DMS153 treated with DMSO at 0.1 percent for 48 hours (cell line): Measurements from ENCODE around the gene HOXA3.

Experiments used
- DNase-seq: peaks from one replicate; lab custom pipeline; 2025; ENCODE audit not compliant: unreplicated experiment; lab: John Stamatoyannopoulos, UW

HOXA3 gene

GRCh38 chr7:27145914-27146412 lies 6.4 kb downstream of the HOXA3 start:
- no peak for DNase-seq

- DNase-seq: no peak
These were observed 7.0 kb downstream of the HOXA3 start for GRCh38 chr7:27145165-27145913.

DNA sequence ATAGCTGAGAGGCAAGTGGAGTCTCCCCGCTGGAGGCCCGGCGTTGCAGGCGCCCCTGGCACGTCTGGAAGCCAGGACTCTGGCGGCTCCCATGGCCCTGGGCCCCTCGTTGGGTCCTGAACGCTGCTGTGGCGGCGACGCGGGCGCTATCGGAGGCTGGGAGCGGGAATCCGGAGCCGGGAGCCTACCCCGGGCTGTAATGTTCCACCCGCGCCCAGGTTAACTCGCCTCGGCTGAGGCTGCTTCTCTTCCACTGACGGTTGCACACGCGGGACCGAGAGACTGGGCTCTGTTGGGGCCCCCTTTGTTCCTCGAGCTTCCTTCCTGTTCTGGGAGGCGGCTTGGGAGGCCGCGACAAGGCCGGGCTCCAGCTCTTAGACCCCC lies 7.6 kb downstream of the HOXA3 start:
- DNase-seq: no peak

DNA sequence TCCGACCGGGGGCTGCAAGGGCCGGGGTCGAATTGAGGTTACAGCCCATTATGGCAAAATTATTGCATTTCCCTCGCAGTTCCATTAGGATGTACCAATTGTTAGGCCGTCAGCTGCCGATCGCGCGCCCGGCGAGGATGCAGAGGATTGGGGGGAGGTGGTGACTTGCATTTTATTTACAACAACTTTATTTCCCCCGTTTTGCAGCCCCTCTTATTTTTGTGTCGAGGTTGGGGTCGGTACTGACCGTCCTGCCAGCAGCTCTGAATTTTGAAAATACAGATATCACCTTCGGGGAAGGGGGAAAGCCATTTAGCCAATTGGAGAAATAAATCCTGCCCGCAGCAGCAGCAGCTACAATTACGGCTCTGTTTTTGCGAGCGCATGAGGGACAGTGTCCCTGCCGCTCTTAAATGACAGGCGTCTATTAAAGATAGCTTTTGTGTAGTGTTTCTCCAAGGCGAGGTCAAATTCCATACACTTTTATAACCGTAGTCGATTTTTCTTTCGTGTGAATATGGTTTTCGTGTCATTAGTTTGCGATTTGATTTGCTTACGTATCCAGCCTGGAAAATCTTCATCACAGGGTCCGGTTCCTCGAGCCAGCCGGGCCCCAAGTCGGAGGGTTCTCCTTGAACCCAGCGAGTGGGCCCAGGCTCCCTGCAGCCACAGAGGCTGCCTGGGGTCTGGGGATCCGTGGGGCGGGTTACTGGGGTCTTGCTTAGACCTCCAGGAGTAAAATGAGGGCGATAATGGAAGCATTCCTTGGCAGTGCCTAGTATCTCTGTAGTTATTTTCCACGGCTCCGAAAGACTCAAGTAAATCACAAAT lies 8.2 kb downstream of the HOXA3 start:
- no peak for DNase-seq

DNA sequence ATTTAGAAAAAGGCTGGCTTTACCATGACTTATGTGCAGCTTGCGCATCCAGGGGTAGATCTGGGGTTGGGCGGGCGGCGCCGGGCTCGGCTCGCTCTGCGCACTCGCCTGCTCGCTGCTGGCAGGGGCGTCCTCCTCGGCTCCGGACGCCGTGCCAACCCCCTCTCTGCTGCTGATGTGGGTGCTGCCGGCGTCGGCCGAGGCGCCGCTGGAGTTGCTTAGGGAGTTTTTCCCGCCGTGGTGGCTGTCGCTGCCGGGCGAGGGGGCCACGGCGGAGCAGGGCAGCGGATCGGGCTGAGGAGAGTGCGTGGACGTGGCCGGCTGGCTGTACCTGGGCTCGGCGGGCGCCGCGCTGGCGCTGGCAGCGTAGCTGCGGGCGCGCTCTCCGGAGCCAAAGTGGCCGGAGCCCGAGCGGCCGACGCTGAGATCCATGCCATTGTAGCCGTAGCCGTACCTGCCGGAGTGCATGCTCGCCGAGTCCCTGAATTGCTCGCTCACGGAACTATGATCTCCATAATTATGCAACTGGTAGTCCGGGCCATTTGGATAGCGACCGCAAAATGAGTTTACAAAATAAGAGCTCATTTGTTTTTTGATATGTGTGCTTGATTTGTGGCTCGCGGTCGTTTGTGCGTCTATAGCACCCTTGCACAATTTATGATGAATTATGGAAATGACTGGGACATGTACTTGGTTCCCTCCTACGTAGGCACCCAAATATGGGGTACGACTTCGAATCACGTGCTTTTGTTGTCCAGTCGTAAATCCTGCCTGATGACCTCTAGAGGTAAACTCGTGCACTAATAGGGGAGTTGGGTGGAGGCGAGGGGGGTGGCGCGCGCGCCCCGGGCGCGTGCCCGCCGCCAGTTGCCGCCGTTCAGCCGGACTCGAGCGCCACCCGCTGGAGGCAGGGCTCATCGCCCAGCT lies 9.1 kb downstream of the HOXA3 start, which contains the start of gene HOXA5:
HOXA5 (minus strand) TSS at position 659 of the 927 bp plus-strand sequence; CDS start at position 585, 74 bp downstream.
- no peak for DNase-seq

DNA sequence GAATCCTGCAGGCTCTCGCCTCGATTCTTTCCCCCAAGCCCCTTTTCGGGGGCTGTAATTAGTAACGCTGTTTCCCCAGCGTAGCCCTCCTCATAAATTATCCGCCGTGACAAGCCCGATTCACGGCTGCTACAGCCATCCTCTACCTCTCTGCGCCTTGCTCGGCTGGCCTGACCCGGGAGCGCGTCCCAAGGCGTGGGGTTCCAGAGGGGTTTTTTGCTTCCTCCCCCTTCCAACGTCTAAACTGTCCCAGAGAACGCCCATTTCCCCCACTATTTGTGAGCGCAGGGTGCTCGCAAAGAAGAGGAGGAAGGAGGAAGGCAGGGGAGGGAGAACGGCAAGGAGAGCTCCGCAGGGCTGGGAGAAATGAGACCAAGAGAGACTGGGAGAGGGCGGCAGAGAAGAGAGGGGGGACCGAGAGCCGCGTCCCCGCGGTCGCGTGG lies 9.8 kb downstream of the HOXA3 start:
- no peak for DNase-seq

DNA sequence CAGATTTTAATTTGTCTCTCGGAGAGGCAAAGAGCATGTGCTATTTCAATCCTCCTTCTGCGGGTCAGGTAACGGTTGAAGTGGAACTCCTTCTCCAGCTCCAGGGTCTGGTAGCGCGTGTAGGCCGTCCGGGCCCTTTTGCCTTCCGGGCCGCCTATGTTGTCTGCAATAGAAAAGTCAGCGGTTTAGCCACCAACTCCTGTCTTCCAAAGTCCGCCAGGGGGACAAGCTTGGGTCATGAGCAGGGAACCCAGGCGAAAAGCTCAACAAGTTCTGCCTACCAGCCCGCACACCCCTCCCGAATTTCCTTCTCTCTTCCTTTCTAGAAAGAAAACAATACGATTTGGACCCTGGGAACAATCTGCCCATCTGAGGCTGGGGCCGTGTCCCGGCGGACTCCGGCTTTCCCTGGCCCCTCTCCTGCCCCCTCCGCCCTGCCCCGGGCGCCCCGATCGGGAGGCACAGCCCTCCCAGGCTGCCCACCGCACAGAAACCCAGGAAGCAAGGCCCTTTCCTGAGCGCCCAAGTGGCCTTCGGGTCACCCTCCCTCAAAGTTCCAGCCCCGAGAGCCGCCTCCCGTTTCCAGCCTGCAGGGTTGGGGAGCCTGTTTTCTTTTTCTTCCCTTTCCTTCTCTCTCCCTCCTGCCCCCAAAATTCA lies 10.3 kb downstream of the HOXA3 start:
- no peak for DNase-seq

GRCh38 chr7:27141137-27141922 lies 11.1 kb downstream of the HOXA3 start:
- no peak for DNase-seq

- no peak for DNase-seq
These were observed 12.1 kb downstream of the HOXA3 start for GRCh38 chr7:27140126-27140857.

DNA sequence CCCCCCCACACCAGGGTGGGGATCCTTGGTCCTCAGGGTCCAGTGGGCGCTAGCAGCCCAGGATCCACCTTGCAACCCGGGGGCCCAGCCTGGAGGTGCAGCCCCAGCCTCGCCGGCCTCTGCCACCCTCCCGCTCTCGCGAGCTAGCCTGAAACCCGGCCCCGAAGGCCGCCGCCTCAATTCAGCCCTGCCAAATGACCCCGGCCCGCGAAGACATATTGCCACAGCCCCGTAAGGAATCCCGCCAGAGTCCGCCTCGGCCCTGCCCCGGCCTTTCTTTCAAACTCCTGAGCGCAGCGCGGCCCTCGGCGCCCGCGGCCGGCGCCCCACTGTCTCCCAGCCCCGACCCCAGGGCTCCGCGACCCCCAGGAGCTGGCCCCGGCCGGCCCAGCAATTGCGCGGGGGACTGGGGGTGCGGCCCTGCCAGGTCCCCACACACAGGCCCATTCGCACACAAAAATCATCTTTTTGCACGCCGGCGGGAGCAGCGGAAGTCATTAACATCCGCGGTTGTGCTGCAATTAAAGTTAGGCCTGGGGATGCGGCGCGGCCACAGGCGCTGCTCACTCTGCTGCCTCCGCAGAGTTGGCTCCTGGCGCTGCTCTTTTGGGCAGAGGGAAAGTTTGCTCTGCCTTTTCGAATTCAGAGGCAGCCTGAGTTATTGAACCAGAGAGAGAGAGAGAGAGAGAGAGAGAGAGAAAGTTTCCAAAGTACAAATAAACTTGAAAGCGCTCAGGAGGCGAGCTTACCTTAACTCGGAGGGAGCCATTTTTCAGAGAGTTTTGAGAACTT lies 12.9 kb downstream of the HOXA3 start:
- DNase-seq: no peak

- DNase-seq: no peak
These were observed 13.4 kb downstream of the HOXA3 start for GRCh38 chr7:27138985-27139333.

DNA sequence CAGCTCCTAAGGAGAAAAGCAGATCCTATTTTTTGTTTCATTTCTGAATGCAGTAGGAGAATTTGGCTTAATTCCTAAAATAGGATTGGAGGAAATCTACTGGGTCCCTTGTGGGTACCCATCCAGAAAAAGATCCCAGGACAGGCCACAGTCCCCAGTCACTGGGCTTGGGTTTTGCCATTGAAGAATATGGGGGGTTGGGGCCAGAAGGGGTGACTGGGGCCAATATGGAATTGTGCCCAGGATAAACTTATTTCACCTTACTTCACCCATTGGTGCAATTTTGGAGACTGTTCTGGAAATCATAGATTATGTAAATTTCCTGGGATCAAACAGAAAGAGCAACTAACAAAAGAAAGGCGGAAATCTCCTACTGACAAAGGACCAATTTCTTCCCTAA lies 13.9 kb downstream of the HOXA3 start:
- DNase-seq: no peak

- no peak for DNase-seq
These were observed 14.6 kb downstream of the HOXA3 start for GRCh38 chr7:27137640-27138315.

DNA sequence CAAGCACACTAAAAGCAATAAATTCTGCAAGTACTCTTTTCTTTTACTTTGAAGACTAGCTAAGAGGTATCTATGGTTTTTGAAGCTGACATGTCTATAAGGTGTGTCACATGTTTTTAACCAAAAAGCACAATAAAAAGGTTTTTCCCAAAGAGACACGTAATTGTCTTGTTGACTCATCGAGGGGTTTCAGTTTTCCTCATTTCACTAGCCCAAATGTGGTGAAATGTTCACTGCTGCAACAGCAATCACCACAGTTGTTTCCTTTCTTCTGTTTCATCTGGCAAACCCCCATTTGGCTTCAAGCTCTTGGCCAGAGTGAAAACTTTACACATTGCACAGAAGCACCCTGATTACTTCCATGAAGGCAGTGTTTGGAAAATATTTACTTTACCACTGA lies 18.0 kb downstream of the HOXA3 start:
- DNase-seq: no peak

GRCh38 chr7:27133409-27134231 lies 18.8 kb downstream of the HOXA3 start:
- DNase-seq: no peak

- DNase-seq: no peak
These were observed 19.4 kb downstream of the HOXA3 start for GRCh38 chr7:27132978-27133377.

- DNase-seq: no peak
These were observed 20.2 kb downstream of the HOXA3 start for GRCh38 chr7:27132214-27132613.
